MM.1S (cell line): Measurements from ENCODE around the gene ENO1.

Experiments used
- DNase-seq: peaks from one replicate; pipeline ENCODE4 v3.0.0-alpha.2; 2015
- H2AFZ ChIP-seq: fragments of 300-600 bp; sonication (generic); 2 replicates; pipeline ENCODE4 v1.6.0; 2016; ENCODE audit warnings: antibody characterized with exemption, low read length
- H3F3A ChIP-seq: fragments of 300-600 bp; sonication (generic); 2 replicates; pipeline ENCODE4 v1.6.1; 2016; ENCODE audit warnings: mild to moderate bottlenecking, antibody characterized with exemption, low read length, moderate library complexity, mixed read lengths; ENCODE audit not compliant: insufficient read depth
- H3K27ac ChIP-seq: fragments of 300-600 bp; sonication (generic); 2 replicates; pipeline ENCODE4 v1.5.1; 2016; ENCODE audit warnings: mild to moderate bottlenecking, low read length
- H3K27me3 ChIP-seq: fragments of 300-600 bp; sonication (generic); replicated peaks from 2 replicates; pipeline ENCODE4 v1.6.0; 2016; ENCODE audit warnings: low read length; ENCODE audit not compliant: insufficient read depth
- H3K36me3 ChIP-seq: fragments of 300-600 bp; sonication (generic); replicated peaks from 2 replicates; pipeline ENCODE4 v1.6.1; 2016; ENCODE audit warnings: mild to moderate bottlenecking, low read length, mixed read lengths; ENCODE audit not compliant: insufficient read depth
- H3K4me1 ChIP-seq: fragments of 300-600 bp; sonication (generic); 2 replicates; pipeline ENCODE4 v1.6.1; 2016; ENCODE audit warnings: low read length, mixed read lengths
- H3K4me2 ChIP-seq: fragments of 300-600 bp; sonication (generic); 2 replicates; pipeline ENCODE4 v1.6.0; 2016; ENCODE audit warnings: low read depth, low read length
- H3K4me3 ChIP-seq: fragments of 300-600 bp; sonication (generic); 2 replicates; pipeline ENCODE4 v1.5.1; 2016; ENCODE audit warnings: low read length, mixed read lengths
- H3K79me2 ChIP-seq: fragments of 300-600 bp; sonication (generic); 2 replicates; pipeline ENCODE4 v1.6.1; 2016; ENCODE audit warnings: mixed run types, low read length, mixed read lengths
- H3K9ac ChIP-seq: fragments of 300-600 bp; sonication (generic); 2 replicates; pipeline ENCODE4 v1.6.1; 2016; ENCODE audit warnings: low read length, mixed read lengths
- H3K9me2 ChIP-seq: fragments of 300-600 bp; sonication (generic); replicated peaks from 2 replicates; pipeline ENCODE4 v1.6.1; 2016; ENCODE audit warnings: mild to moderate bottlenecking, low read length, mixed read lengths; ENCODE audit not compliant: insufficient read depth
- H3K9me3 ChIP-seq: fragments of 300-600 bp; sonication (generic); replicated peaks from 2 replicates; pipeline ENCODE4 v1.6.1; 2016; ENCODE audit warnings: mild to moderate bottlenecking, low read length, mixed read lengths; ENCODE audit not compliant: insufficient read depth
- H4K20me1 ChIP-seq: fragments of 300-600 bp; sonication (generic); 2 replicates; pipeline ENCODE4 v1.6.1; 2016; ENCODE audit warnings: mild to moderate bottlenecking, low read length, moderate library complexity, mixed read lengths; ENCODE audit not compliant: insufficient read depth
- CTCF ChIP-seq: fragments of 300-600 bp; sonication (generic); IDR thresholded peaks from 2 replicates; pipeline ENCODE4 v1.5.1; 2016; ENCODE audit warnings: antibody characterized with exemption, low read length, mixed read lengths
- EZH2 ChIP-seq: fragments of 300-600 bp; sonication (generic); optimal IDR thresholded peaks from 2 replicates; pipeline ENCODE3; 2017; ENCODE audit warnings: low read depth, mild to moderate bottlenecking, antibody characterized with exemption, low read length, mixed read lengths
- EZH2phosphoT487 ChIP-seq: fragments of 300-600 bp; sonication (generic); IDR thresholded peaks from 2 replicates; pipeline ENCODE4 v1.6.1; 2018; ENCODE audit warnings: antibody characterized with exemption, low read length

Gene ENO1

GRCh38 chr1:8892026-8892425 lies 13.5 kb upstream of the ENO1 start:
- Histone ChIP-seq H3K27ac (no peak overlapping the region), H4K20me1 (no peaks in the 10 kb centered on the region), H3F3A (no peaks in the 10 kb centered on the region), H3K9me2 (no peaks in the 10 kb centered on the region), H3K9me3 (no peaks in the 10 kb centered on the region), H3K4me1 (no peaks in the 10 kb centered on the region), H3K36me3 (no peaks in the 10 kb centered on the region), H2AFZ (no peak overlapping the region), H3K27me3 (no peaks in the 10 kb centered on the region), H3K79me2 (no peaks in the 10 kb centered on the region), H3K4me3 (no peak overlapping the region), H3K9ac (no peak overlapping the region), H3K4me2 (no peak overlapping the region)
- no peak for TF ChIP-seq EZH2
- TF ChIP-seq CTCF: no peak
- TF ChIP-seq EZH2phosphoT487: no peak
- no peak for DNase-seq

- H3K9ac ChIP-seq: no peak overlapping the region
- TF ChIP-seq CTCF (no peak), EZH2 (no peak), EZH2phosphoT487 (no peak)
- H3K4me1 ChIP-seq: no peaks in the 10 kb centered on the region
- H3K9me2 ChIP-seq: no peaks in the 10 kb centered on the region
- no peaks in the 10 kb centered on the region for H3K27me3 ChIP-seq
- no peak overlapping the region for H3K4me2 ChIP-seq
- H3K36me3 ChIP-seq: no peaks in the 10 kb centered on the region
- H3F3A ChIP-seq: no peaks in the 10 kb centered on the region
- DNase-seq: no peak
- no peaks in the 10 kb centered on the region for H4K20me1 ChIP-seq
- no peaks in the 10 kb centered on the region for H3K79me2 ChIP-seq
- no peak overlapping the region for H2AFZ ChIP-seq
- H3K4me3 ChIP-seq: no peak overlapping the region
- no peaks in the 10 kb centered on the region for H3K9me3 ChIP-seq
- no peak overlapping the region for H3K27ac ChIP-seq
Observed at GRCh38 chr1:8891401-8891800, 12.9 kb upstream of the ENO1 start.

GRCh38 chr1:8889925-8890785 lies 11.7 kb upstream of the ENO1 start:
- Histone ChIP-seq H3K9ac (no peak overlapping the region), H3K4me3 (no peak overlapping the region), H3K27me3 (no peaks in the 10 kb centered on the region), H3F3A (no peaks in the 10 kb centered on the region), H3K79me2 (no peaks in the 10 kb centered on the region), H3K4me1 (no peaks in the 10 kb centered on the region), H3K27ac (no peak overlapping the region), H2AFZ (no peak overlapping the region), H4K20me1 (no peaks in the 10 kb centered on the region), H3K36me3 (no peaks in the 10 kb centered on the region), H3K9me3 (no peaks in the 10 kb centered on the region), H3K4me2 (no peak overlapping the region), H3K9me2 (no peaks in the 10 kb centered on the region)
- DNase-seq: no peak
- no peak for TF ChIP-seq CTCF
- TF ChIP-seq EZH2phosphoT487: no peak
- no peak for TF ChIP-seq EZH2
